ENCODE measurements around the gene EDEM3. TPM values are rescaled to one million over a fixed set of nuclear protein-coding genes. Genes with fewer than 3 reads are reported as not detected.
"Not testable (repeated sequence)": the region's sequence is repeated elsewhere in the genome, so short reads cannot be mapped to it uniquely, and the experiment has no call there.

Gene EDEM3
- total RNA-seq, 4 donors from 2014 or later = 28.1 to 57.0 (median 42.7) TPM

DNA sequence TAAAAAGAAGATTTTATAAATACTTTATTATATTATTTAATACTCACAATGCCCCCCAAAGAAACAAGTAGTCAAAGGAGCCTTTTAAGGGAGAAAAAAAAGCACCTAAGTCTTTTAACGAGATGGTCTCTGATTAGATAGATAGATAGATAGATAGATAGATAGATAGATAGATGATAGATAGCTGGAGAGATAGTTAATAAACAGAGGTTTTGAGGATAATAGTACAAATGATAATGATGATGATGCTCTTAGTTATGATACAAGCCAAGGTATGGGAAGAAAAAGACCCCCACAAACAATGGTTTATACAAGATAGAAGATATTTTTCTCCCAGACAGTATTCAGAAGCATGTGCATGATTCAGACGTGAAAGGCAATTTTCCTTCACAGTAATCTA, 14.6 kb upstream of the EDEM3 start:
- Histone ChIP-seq H3K4me3 (no peak overlapping the region), H3K27me3 (no peaks in the 10 kb centered on the region), H3K4me1 (peaks cover 0 to 9% (median 0%) of the 10 kb centered on the region in 4 donors), H3K27ac (no peak overlapping the region), H3K9me3 (no peaks in the 10 kb centered on the region), H3K36me3 (no peaks in the 10 kb centered on the region)
- TF ChIP-seq POLR2AphosphoS5 (IDR thresholded peaks at IDR 0.05) = no peak
- TF ChIP-seq, protein P1, sequence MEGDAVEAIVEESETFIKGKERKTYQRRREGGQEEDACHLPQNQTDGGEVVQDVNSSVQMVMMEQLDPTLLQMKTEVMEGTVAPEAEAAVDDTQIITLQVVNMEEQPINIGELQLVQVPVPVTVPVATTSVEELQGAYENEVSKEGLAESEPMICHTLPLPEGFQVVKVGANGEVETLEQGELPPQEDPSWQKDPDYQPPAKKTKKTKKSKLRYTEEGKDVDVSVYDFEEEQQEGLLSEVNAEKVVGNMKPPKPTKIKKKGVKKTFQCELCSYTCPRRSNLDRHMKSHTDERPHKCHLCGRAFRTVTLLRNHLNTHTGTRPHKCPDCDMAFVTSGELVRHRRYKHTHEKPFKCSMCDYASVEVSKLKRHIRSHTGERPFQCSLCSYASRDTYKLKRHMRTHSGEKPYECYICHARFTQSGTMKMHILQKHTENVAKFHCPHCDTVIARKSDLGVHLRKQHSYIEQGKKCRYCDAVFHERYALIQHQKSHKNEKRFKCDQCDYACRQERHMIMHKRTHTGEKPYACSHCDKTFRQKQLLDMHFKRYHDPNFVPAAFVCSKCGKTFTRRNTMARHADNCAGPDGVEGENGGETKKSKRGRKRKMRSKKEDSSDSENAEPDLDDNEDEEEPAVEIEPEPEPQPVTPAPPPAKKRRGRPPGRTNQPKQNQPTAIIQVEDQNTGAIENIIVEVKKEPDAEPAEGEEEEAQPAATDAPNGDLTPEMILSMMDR (IDR thresholded peaks at IDR 0.05) = no peak
- no peak for DNase-seq
- intact Hi-C loops (cut with DNase I; ENCODE audit: low total_unique reads) (no loop called here), in situ Hi-C loops (cut with MboI; ENCODE audit: low pct_ligation_motif_present in 1 of 4, low pct_unique_long_range_greater_than_20kb in 1 of 4, low sequenced_read_pairs in 3 of 4) (no loop called here)
- WGBS, 2 donors (ENCODE audit: low coverage in 1 of 2) = 84 to 86% methylated on average over 2 of the region's 2 CpGs

DNA sequence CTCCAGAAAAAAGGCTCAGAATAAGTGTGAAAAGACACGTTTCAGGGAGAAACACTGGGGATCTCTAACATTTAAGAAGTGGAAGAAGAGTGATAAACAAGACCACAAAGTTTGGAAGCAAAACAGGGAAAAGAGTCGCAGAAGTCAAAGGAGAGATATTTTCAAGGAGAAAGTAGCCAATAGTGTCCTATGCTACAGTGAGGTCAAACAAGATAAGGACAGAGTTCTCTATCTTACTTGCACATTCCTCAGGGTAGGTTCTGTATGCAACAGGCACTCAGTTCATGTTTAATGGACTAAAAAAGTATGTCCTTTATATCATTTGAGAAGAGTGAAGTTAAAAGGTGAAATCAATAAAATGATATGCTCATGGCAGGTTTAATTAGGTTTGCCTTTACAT, 13.8 kb upstream of the EDEM3 start:
- H3K27me3 ChIP-seq = no peaks in the 10 kb centered on the region
- peaks cover 0 to 1% (median 0%) of the 10 kb centered on the region in 4 donors for H3K4me1 ChIP-seq
- in situ Hi-C loops (cut with MboI; ENCODE audit: low pct_ligation_motif_present in 1 of 4, low pct_unique_long_range_greater_than_20kb in 1 of 4, low sequenced_read_pairs in 3 of 4) = no loop called here
- intact Hi-C loops (cut with DNase I; ENCODE audit: low total_unique reads) = no loop called here
- no peak for DNase-seq
- 80 to 87% methylated on average over 2 of the region's 2 CpGs for WGBS, 2 donors (ENCODE audit: low coverage in 1 of 2)
- no peak overlapping the region for H3K4me3 ChIP-seq
- TF ChIP-seq, protein P1 (IDR thresholded peaks at IDR 0.05) = no peak
- no peak for TF ChIP-seq POLR2AphosphoS5 (IDR thresholded peaks at IDR 0.05)
- TF ChIP-seq EP300 (IDR thresholded peaks at IDR 0.05; ENCODE audit: low read depth) = no peak
- TF ChIP-seq POLR2A (IDR thresholded peaks at IDR 0.05) = no peak
- no peaks in the 10 kb centered on the region for H3K36me3 ChIP-seq
- H3K27ac ChIP-seq = no peak overlapping the region
- H3K9me3 ChIP-seq = no peaks in the 10 kb centered on the region

DNA sequence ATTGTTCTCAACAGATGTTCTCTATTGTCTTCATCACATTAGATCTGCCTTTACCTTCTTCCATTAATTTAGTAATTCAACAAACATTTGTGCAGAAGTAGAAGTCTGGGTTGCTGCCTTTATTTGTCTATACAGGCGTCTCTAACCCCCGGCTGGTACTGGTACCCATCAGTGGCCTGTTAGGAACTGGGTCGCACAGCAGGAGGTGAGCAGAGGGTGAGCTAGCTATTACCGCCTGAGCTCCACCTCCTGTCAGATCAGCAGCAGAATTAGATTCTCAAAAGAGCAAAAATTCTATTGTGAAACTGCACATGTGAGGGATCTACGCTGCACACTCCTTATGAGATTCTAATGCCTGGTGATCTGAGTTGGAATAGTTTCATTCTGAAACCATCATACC, 12.9 kb upstream of the EDEM3 start:
- Histone ChIP-seq H3K27me3 (no peaks in the 10 kb centered on the region), H3K36me3 (no peaks in the 10 kb centered on the region), H3K4me3 (no peak overlapping the region), H3K27ac (no peak overlapping the region), H3K4me1 (no peaks in the 10 kb centered on the region), H3K9me3 (no peaks in the 10 kb centered on the region)
- no peak for TF ChIP-seq POLR2A (IDR thresholded peaks at IDR 0.05)
- TF ChIP-seq, protein P1 (IDR thresholded peaks at IDR 0.05) = no peak
- no peak for TF ChIP-seq POLR2AphosphoS5 (IDR thresholded peaks at IDR 0.05)
- TF ChIP-seq EP300 (IDR thresholded peaks at IDR 0.05; ENCODE audit: low read depth) = no peak
- DNase-seq = no peak
- intact Hi-C loops (cut with DNase I; ENCODE audit: low total_unique reads) = no loop called here
- WGBS, 2 donors (ENCODE audit: low coverage in 1 of 2) = 99% methylated on average over 5 of the region's 5 CpGs; no CpG with 5 or more reads in 1 of the 2 donors
- in situ Hi-C loops (cut with MboI; ENCODE audit: low pct_ligation_motif_present in 1 of 4, low pct_unique_long_range_greater_than_20kb in 1 of 4, low sequenced_read_pairs in 3 of 4) = no loop called here

DNA sequence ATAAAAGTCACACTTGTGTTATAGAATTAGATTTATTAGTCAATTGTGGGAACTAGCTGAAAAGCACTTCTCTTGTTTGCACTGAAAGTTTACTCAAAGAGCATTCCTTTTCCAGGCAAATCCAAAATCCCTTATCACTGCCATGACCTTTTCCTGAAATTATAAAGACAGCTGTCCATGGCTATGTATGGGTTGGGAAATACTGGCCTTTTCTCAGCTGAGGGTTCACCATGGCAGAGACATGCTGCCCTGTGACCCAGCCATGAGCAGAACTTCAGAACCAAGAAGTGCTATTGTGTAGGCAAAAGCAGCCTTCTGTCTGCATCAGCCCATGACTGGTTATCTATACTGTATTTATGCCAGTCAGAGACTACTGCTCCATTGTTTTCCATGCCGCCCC, 9.8 kb upstream of the EDEM3 start:
- DNase-seq = no peak
- no peaks in the 10 kb centered on the region for H3K36me3 ChIP-seq
- H3K27ac ChIP-seq = no peak overlapping the region

DNA sequence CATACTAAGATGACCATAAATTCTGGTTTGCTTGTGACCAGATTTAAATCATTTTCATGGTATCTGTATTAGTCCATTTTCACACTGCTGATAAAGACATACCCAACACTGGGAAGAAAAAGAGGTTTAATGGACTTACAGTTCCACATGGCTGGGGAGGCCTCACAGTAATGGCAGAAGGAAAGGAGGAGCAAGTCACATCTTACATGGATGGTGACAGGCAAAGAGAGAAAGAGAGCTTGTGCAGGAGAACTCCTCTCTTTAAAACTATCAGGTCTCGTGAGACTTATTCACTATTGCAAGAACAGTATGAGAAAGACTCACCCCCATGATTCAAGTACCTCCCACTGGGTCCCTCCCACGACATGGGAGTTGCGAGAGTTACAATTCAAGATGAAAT, 8.9 kb upstream of the EDEM3 start:
- H3K4me1 ChIP-seq = peaks cover 0 to 12% (median 3%) of the 10 kb centered on the region in 4 donors
- H3K9me3 ChIP-seq; H3K36me3 ChIP-seq; in situ Hi-C loops (cut with MboI; ENCODE audit: low pct_ligation_motif_present in 1 of 4, low pct_unique_long_range_greater_than_20kb in 1 of 4, low sequenced_read_pairs in 3 of 4); intact Hi-C loops (cut with DNase I; ENCODE audit: low total_unique reads); H3K4me3 ChIP-seq; DNase-seq; H3K27me3 ChIP-seq; H3K27ac ChIP-seq: not testable (repeated sequence)
- WGBS, 2 donors (ENCODE audit: low coverage in 1 of 2) = 80 to 95% methylated on average over 1 to 3 of the region's 3 CpGs

More for the DNA sequence above, 9.8 kb upstream of the EDEM3 start:
- Histone ChIP-seq H3K4me3 (no peak overlapping the region), H3K27me3 (no peaks in the 10 kb centered on the region), H3K4me1 (peaks cover 0 to 4% (median 0%) of the 10 kb centered on the region in 4 donors), H3K9me3 (no peaks in the 10 kb centered on the region)
- TF ChIP-seq, protein P1 (IDR thresholded peaks at IDR 0.05) = no peak
- TF ChIP-seq POLR2AphosphoS5 (IDR thresholded peaks at IDR 0.05) (no peak), POLR2A (IDR thresholded peaks at IDR 0.05) (no peak), EP300 (IDR thresholded peaks at IDR 0.05; ENCODE audit: low read depth) (no peak)
- 81% methylated on average over 1 of the region's 1 CpG; no CpG with 5 or more reads in 1 of the 2 donors for WGBS, 2 donors (ENCODE audit: low coverage in 1 of 2)
- in situ Hi-C loops (cut with MboI; ENCODE audit: low pct_ligation_motif_present in 1 of 4, low pct_unique_long_range_greater_than_20kb in 1 of 4, low sequenced_read_pairs in 3 of 4) = no loop called here
- intact Hi-C loops (cut with DNase I; ENCODE audit: low total_unique reads) = no loop called here

Measured in transverse colon (tissue), 4 donors.